HEK293 (cell line): Measurements from ENCODE around the gene KIFC1.

Experiments used
- CTCF ChIA-PET: fragments of 350-600 bp; formaldehyde crosslinking; extraction: SDS; loops from one replicate; lab custom pipeline; 2021; ENCODE audit warnings: antibody characterized with exemption; lab: Yijun Ruan, JAX
- POLR2A ChIA-PET: fragments of 300-600 bp; formaldehyde crosslinking; extraction: SDS; loops from one replicate; lab custom pipeline; 2020; ENCODE audit warnings: antibody characterized with exemption, inconsistent platforms; lab: Yijun Ruan, JAX
- H3K27ac ChIP-seq: fragments of 200-500 bp; sonication (Bioruptor generic); 2 replicates; pipeline ENCODE4 v1.5.1; 2014; ENCODE audit warnings: low read depth, low read length, control low read depth, inconsistent platforms; ENCODE audit errors: extremely low read depth
- H3K36me3 ChIP-seq, 2 experiments: fragments of 200-500 bp in 1 of 2; sonication (Bioruptor generic) in 1 of 2; 1 replicate in 1 of 2; 2 replicates in 1 of 2; pipeline ENCODE4 v1.5.1; 2014 to 2017; ENCODE audit warnings: inconsistent platforms in 2 of 2, low read length in 2 of 2; ENCODE audit not compliant: control insufficient read depth in 2 of 2, insufficient read depth in 1 of 2
- H3K4me1 ChIP-seq: fragments of 200-500 bp; sonication (Bioruptor generic); 2 replicates; pipeline ENCODE4 v1.5.1; 2014; ENCODE audit warnings: mild to moderate bottlenecking, low read length, inconsistent platforms; ENCODE audit not compliant: control insufficient read depth, insufficient read depth
- H3K4me3 ChIP-seq: 2 replicates; pipeline ENCODE4 v1.5.1; 2011; ENCODE audit warnings: low read depth, mild to moderate bottlenecking, control low read depth, low read length, moderate library complexity
- H3K9me3 ChIP-seq: fragments of 200-500 bp; sonication (Bioruptor generic); 2 replicates; pipeline ENCODE4 v1.5.1; 2014; ENCODE audit warnings: low read depth, low read length, inconsistent platforms; ENCODE audit not compliant: control insufficient read depth, insufficient read depth
- HOXC10 ChIP-seq: sonication (generic); formaldehyde crosslinking; IDR thresholded peaks from 2 replicates; pipeline ENCODE4 v1.8.1; 2023; ENCODE audit warnings: mild to moderate bottlenecking, missing genetic modification reagents
- IKZF3 ChIP-seq: fragments of 450-650 bp; IDR thresholded peaks from 2 replicates; pipeline ENCODE4 v1.5.0; 2018; ENCODE audit warnings: missing biosample characterization, mild to moderate bottlenecking, missing genetic modification characterization, moderate library complexity
- KLF16 ChIP-seq: fragments of 450-650 bp; formaldehyde crosslinking; IDR thresholded peaks from 2 replicates; pipeline ENCODE4 v1.5.1; 2017; ENCODE audit warnings: missing biosample characterization, missing genetic modification characterization
- KLF9 ChIP-seq: fragments of 450-650 bp; formaldehyde crosslinking; IDR thresholded peaks from 2 replicates; pipeline ENCODE4 v1.5.1; 2016; ENCODE audit warnings: missing biosample characterization, missing genetic modification characterization, low read depth
- PRDM1 ChIP-seq: fragments of 450-650 bp; formaldehyde crosslinking; IDR thresholded peaks from 2 replicates; pipeline ENCODE4; 2016; ENCODE audit warnings: missing biosample characterization, missing genetic modification characterization
- SETDB1 ChIP-seq: IDR thresholded peaks from one replicate; pipeline ENCODE4 v1.6.1; 2017; ENCODE audit warnings: mild to moderate bottlenecking, low read length, moderate library complexity, mixed read lengths; ENCODE audit not compliant: insufficient read length
- SP3 ChIP-seq: fragments of 450-650 bp; formaldehyde crosslinking; IDR thresholded peaks from 2 replicates; pipeline ENCODE4 v1.5.1; 2016; ENCODE audit warnings: missing biosample characterization, missing genetic modification characterization
- SP7 ChIP-seq: fragments of 450-650 bp; formaldehyde crosslinking; IDR thresholded peaks from 2 replicates; pipeline ENCODE4 v1.5.1; 2016; ENCODE audit warnings: missing biosample characterization, missing genetic modification characterization
- ZBTB49 ChIP-seq: fragments of 450-650 bp; formaldehyde crosslinking; IDR thresholded peaks from 2 replicates; pipeline ENCODE4 v1.5.1; 2016; ENCODE audit warnings: missing biosample characterization, missing genetic modification characterization, low read depth
- ZFHX2 ChIP-seq: fragments of 450-650 bp; formaldehyde crosslinking; conservative IDR thresholded peaks from 2 replicates; pipeline ENCODE4 v1.5.1; 2016; ENCODE audit warnings: missing biosample characterization, missing genetic modification characterization
- ZNF132 ChIP-seq: fragments of 450-650 bp; formaldehyde crosslinking; IDR thresholded peaks from 2 replicates; pipeline ENCODE4 v1.5.1; 2017; ENCODE audit warnings: missing biosample characterization, missing genetic modification characterization, borderline replicate concordance
- ZNF133 ChIP-seq: fragments of 450-650 bp; formaldehyde crosslinking; IDR thresholded peaks from 2 replicates; pipeline ENCODE4 v1.5.1; 2016; ENCODE audit warnings: missing biosample characterization, missing genetic modification characterization
- ZNF202 ChIP-seq: fragments of 450-650 bp; formaldehyde crosslinking; IDR thresholded peaks from 2 replicates; pipeline ENCODE4 v1.5.1; 2016; ENCODE audit warnings: missing biosample characterization, missing genetic modification characterization, borderline replicate concordance
- ZNF211 ChIP-seq: fragments of 450-650 bp; formaldehyde crosslinking; IDR thresholded peaks from 2 replicates; pipeline ENCODE4 v1.5.1; 2016; ENCODE audit warnings: low read depth, missing biosample characterization, missing genetic modification characterization
- ZNF266 ChIP-seq: fragments of 450-650 bp; formaldehyde crosslinking; IDR thresholded peaks from 2 replicates; pipeline ENCODE4 v1.5.1; 2016; ENCODE audit warnings: missing biosample characterization, missing genetic modification characterization, low read depth
- ZNF311 ChIP-seq: fragments of 450-650 bp; formaldehyde crosslinking; IDR thresholded peaks from 2 replicates; pipeline ENCODE4 v1.5.1; 2017; ENCODE audit warnings: missing biosample characterization, missing genetic modification characterization, borderline replicate concordance
- ZNF398 ChIP-seq: fragments of 450-650 bp; formaldehyde crosslinking; IDR thresholded peaks from 2 replicates; pipeline ENCODE4 v1.5.1; 2017; ENCODE audit warnings: missing biosample characterization, missing genetic modification characterization
- ZNF426 ChIP-seq: fragments of 450-650 bp; formaldehyde crosslinking; IDR thresholded peaks from 2 replicates; pipeline ENCODE4 v1.5.1; 2017; ENCODE audit warnings: missing biosample characterization, missing genetic modification characterization, mild to moderate bottlenecking, inconsistent platforms, moderate library complexity
- ZNF560 ChIP-seq: fragments of 450-650 bp; formaldehyde crosslinking; IDR thresholded peaks from 2 replicates; pipeline ENCODE4 v1.5.1; 2017; ENCODE audit warnings: missing biosample characterization, missing genetic modification characterization, borderline replicate concordance
- ZNF610 ChIP-seq: fragments of 450-650 bp; formaldehyde crosslinking; IDR thresholded peaks from 2 replicates; pipeline ENCODE4 v1.5.1; 2016; ENCODE audit warnings: missing biosample characterization, missing genetic modification characterization, borderline replicate concordance
- ZNF623 ChIP-seq: fragments of 450-650 bp; formaldehyde crosslinking; IDR thresholded peaks from 2 replicates; pipeline ENCODE4 v1.5.1; 2016; ENCODE audit warnings: missing biosample characterization, missing genetic modification characterization
- ZNF626 ChIP-seq: fragments of 450-650 bp; sonication (Bioruptor Pico); formaldehyde crosslinking; IDR thresholded peaks from 2 replicates; pipeline ENCODE4 v1.5.1; 2018; ENCODE audit warnings: missing biosample characterization, missing genetic modification characterization, inconsistent platforms
- ZNF658 ChIP-seq: fragments of 450-650 bp; formaldehyde crosslinking; IDR thresholded peaks from 2 replicates; pipeline ENCODE4; 2016; ENCODE audit warnings: missing biosample characterization, missing genetic modification characterization
- ZNF768 ChIP-seq: fragments of 450-650 bp; formaldehyde crosslinking; IDR thresholded peaks from 2 replicates; pipeline ENCODE4 v1.5.1; 2018; ENCODE audit warnings: missing biosample characterization, mild to moderate bottlenecking, missing genetic modification characterization
- ZNF777 ChIP-seq: fragments of 450-650 bp; formaldehyde crosslinking; IDR thresholded peaks from 2 replicates; pipeline ENCODE4 v1.5.1; 2017; ENCODE audit warnings: missing biosample characterization, missing genetic modification characterization, borderline replicate concordance
- ZNF843 ChIP-seq: fragments of 450-650 bp; formaldehyde crosslinking; IDR thresholded peaks from 2 replicates; pipeline ENCODE4 v1.5.1; 2016; ENCODE audit warnings: missing biosample characterization, missing genetic modification characterization

The KIFC1 gene

GRCh38 chr6:33425668-33426577 lies 34.3 kb downstream of the KIFC1 start (continued):
- TF ChIP-seq SETDB1 = no peak
- no peak for TF ChIP-seq ZBTB49 (tag by site-specific recombination)
- no peak for TF ChIP-seq ZNF768 (tag by site-specific recombination)
- TF ChIP-seq HOXC10 (CRISPR knock-in tag) = no peak
- TF ChIP-seq ZNF133 (tag by site-specific recombination) = no peak
- TF ChIP-seq ZNF610 = no peak
- TF ChIP-seq ZNF426 (tag by site-specific recombination) = no peak
- TF ChIP-seq ZNF560 (tag by site-specific recombination) = no peak

- no peak overlapping the region for H3K4me3 ChIP-seq
- H3K27ac ChIP-seq = no peak overlapping the region
- POLR2A ChIA-PET = interaction anchor here (0.6 to 2.5 kb wide), 13 partner anchors 8 to 263 kb away, joined by 3 to 18 read pairs (median 6); partner anchors contain the start of genes B3GALT4, BAK1, RGL2 and RPS18
- H3K4me1 ChIP-seq = peaks cover 12% of the 10 kb centered on the region
- CTCF ChIA-PET = interaction anchor here (0.6 to 2.3 kb wide), 39 partner anchors 10 to 614 kb away, joined by 3 to 14 read pairs (median 5); partner anchors contain the start of genes B3GALT4, BAK1, PFDN6 and PHF1
- H3K36me3 ChIP-seq = no peaks in the 10 kb centered on the region
- H3K9me3 ChIP-seq = no peaks in the 10 kb centered on the region
- TF ChIP-seq ZNF398 = no peak
- TF ChIP-seq ZBTB49 (tag by site-specific recombination) = no peak
- no peak for TF ChIP-seq PRDM1 (tag by site-specific recombination)
- no peak for TF ChIP-seq SP3 (tag by site-specific recombination)
- TF ChIP-seq ZNF133 (tag by site-specific recombination) = no peak
- TF ChIP-seq ZNF626 (tag by site-specific recombination) = no peak
- TF ChIP-seq ZNF202 (tag by site-specific recombination) = no peak
- no peak for TF ChIP-seq ZNF777
- TF ChIP-seq KLF9 (tag by site-specific recombination) = 0 out of 2 replicates have a peak, but pooled peaks have one; percentile 16
- TF ChIP-seq ZNF843 (tag by site-specific recombination) = no peak
- TF ChIP-seq ZNF211 (tag by site-specific recombination) = no peak
- TF ChIP-seq SP7 (tag by site-specific recombination) = 0 out of 2 replicates have a peak, but pooled peaks have one; percentile 30
- TF ChIP-seq KLF16 (tag by site-specific recombination) = no peak
- peak; percentile 62 for TF ChIP-seq ZFHX2
- TF ChIP-seq IKZF3 (tag by site-specific recombination) = no peak
- TF ChIP-seq ZNF623 (tag by site-specific recombination) = no peak
- TF ChIP-seq ZNF132 (tag by site-specific recombination) = no peak
- TF ChIP-seq ZNF311 = no peak
- TF ChIP-seq ZNF658 (tag by site-specific recombination) = no peak
- no peak for TF ChIP-seq ZNF266
These were observed 35.2 kb downstream of the KIFC1 start for GRCh38 chr6:33426590-33427511.
